Measurements from ENCODE around the gene HNF4A. TPM values are rescaled to one million over a fixed set of nuclear protein-coding genes. Genes with fewer than 3 reads are reported as not detected.

The HNF4A gene
- total RNA-seq = not detected in 2 replicates

DNA sequence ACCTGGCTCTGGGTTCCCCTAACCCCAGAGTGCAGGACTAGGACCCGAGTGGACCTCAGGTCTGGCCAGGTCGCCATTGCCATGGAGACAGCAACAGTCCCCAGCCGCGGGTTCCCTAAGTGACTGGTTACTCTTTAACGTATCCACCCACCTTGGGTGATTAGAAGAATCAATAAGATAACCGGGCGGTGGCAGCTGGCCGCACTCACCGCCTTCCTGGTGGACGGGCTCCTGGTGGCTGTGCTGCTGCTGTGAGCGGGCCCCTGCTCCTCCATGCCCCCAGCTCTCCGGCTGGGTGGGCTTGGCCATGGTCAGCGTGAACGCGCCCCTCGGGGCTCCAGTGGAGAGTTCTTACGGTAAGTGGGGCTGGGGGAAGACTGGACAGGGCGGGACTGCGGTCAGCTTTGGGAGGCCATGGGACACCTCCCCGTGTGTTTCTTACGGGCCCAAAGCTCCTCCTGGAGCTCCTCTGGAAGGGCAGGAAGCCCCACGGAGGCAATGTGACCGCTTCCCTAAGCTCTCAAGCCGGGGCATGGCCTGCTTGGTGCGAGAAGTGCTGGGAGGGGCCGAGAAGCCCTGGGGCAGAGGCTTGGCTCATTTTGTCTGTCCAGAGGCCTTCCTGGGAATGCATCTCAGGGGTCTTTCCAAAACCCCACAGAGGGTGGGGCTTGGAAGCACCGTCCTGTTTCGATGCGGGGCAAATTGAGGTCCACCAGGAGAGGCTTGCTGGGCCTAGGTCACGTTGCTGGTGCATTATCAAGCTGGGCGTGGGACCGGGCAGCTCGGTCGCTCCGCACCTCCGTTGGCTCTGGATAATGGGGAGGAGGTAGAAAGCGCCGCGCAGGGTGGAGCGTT, at the start of gene HNF4A:
HNF4A (plus strand) TSS at position 202 of the 855 bp plus-strand sequence; CDS start at position 308, 106 bp downstream.

GRCh38 chr20:44310664-44311639, 44.5 kb upstream of the HNF4A start, which contains the start of gene FITM2:
TSS of gene FITM2 (minus strand) at chr20:44311202. CDS start at chr20:44311148, 54 bp downstream.

GRCh38 chr20:44336725-44337380, 18.6 kb upstream of the HNF4A start, which contains the start of gene R3HDML:
TSS of gene R3HDML (plus strand) at chr20:44337043. CDS start at chr20:44337158, 115 bp downstream.

GRCh38 chr20:44475694-44476560, 120.4 kb downstream of the HNF4A start, which contains the start of gene TTPAL:
TSS of gene TTPAL (plus strand) at chr20:44475874. CDS start at chr20:44480000, 4,126 bp downstream.

Other genes with a start within 250 kb of the HNF4A start
- gene JPH2, start 168.5 kb upstream of the HNF4A start, total RNA-seq = 0.22 TPM in 1 of 2 replicates, not detected in the other
- gene OSER1, start 144.9 kb upstream of the HNF4A start, total RNA-seq = 39.3 and 40.7 TPM in 2 replicates
- not detected in 2 replicates for gene GDAP1L1, start 108.4 kb upstream of the HNF4A start, total RNA-seq
- 6.8 and 7.6 TPM in 2 replicates for gene FITM2, start 44.5 kb upstream of the HNF4A start, total RNA-seq
- gene R3HDML, start 18.7 kb upstream of the HNF4A start, total RNA-seq = not detected in 2 replicates
- 2.3 and 4.4 TPM in 2 replicates for gene TTPAL, start 120.2 kb downstream of the HNF4A start, total RNA-seq
- 130 and 138 TPM in 2 replicates for gene SERINC3, start 166.4 kb downstream of the HNF4A start, total RNA-seq
- gene PKIG, start 226.9 kb downstream of the HNF4A start, total RNA-seq = 128 and 193 TPM in 2 replicates